ENCODE results near the gene SMG5. TPM values are rescaled to one million over a fixed set of nuclear protein-coding genes. Genes with fewer than 3 reads are reported as not detected.
"Not testable (repeated sequence)": the region's sequence is repeated elsewhere in the genome, so short reads cannot be mapped to it uniquely, and the experiment has no call there.

SMG5 gene
- total RNA-seq, result 70.6 and 71.5 TPM in 2 replicates

- intact Hi-C loops (cut with micrococcal nuclease), result loop anchor here (1.0 to 5.0 kb wide), 13 partner anchors 13 to 1010 kb away; partner anchors contain the start of genes CCT3, CLK2, GLMP and GON4L
Measured at GRCh38 chr1:156282479-156283222, at the start of gene SMG5. Gene SMG5, minus strand, starts transcription at chr1:156282825. Its CDS starts 145 bp downstream, at chr1:156282680.

GRCh38 chr1:156323179-156323578 lies 40.6 kb upstream of the SMG5 start:
- intact Hi-C loops (cut with micrococcal nuclease), result not testable (repeated sequence)

GRCh38 chr1:156320560-156320959 lies 37.9 kb upstream of the SMG5 start:
- intact Hi-C loops (cut with micrococcal nuclease), result no loop called here

GRCh38 chr1:156319664-156320063 lies 37.0 kb upstream of the SMG5 start:
- intact Hi-C loops (cut with micrococcal nuclease), result loop anchor here (1.0 to 2.0 kb wide), 3 partner anchors 94 to 229 kb away; no protein-coding TSS in a partner anchor

GRCh38 chr1:156316909-156317308 lies 34.3 kb upstream of the SMG5 start:
- intact Hi-C loops (cut with micrococcal nuclease), result no loop called here

GRCh38 chr1:156310962-156311361 lies 28.3 kb upstream of the SMG5 start:
- intact Hi-C loops (cut with micrococcal nuclease), result no loop called here

GRCh38 chr1:156308078-156308477 lies 25.5 kb upstream of the SMG5 start:
- intact Hi-C loops (cut with micrococcal nuclease), result no loop called here

- intact Hi-C loops (cut with micrococcal nuclease), result no loop called here
Measured at GRCh38 chr1:156305215-156305614, 22.6 kb upstream of the SMG5 start.

GRCh38 chr1:156303241-156303640 lies 20.6 kb upstream of the SMG5 start:
- intact Hi-C loops (cut with micrococcal nuclease), result no loop called here

- intact Hi-C loops (cut with micrococcal nuclease), result no loop called here
Measured at GRCh38 chr1:156298852-156299357, 16.3 kb upstream of the SMG5 start, which contains the start of gene VHLL. Gene VHLL, minus strand, starts transcription at chr1:156299307. Its CDS starts 118 bp downstream, at chr1:156299189.

GRCh38 chr1:156295391-156295947 lies 12.8 kb upstream of the SMG5 start, which contains the start of gene GLMP:
Gene GLMP, minus strand, starts transcription at chr1:156295679. Its CDS starts 34 bp downstream, at chr1:156295645.
- intact Hi-C loops (cut with micrococcal nuclease), result loop anchor here (1.0 kb wide), 2 partner anchors 12 to 43 kb away; partner anchors contain the start of genes CCT3 and TSACC

- intact Hi-C loops (cut with micrococcal nuclease), result no loop called here
Measured at GRCh38 chr1:156293895-156294294, 11.3 kb upstream of the SMG5 start.

GRCh38 chr1:156293098-156293434 lies 10.4 kb upstream of the SMG5 start:
- intact Hi-C loops (cut with micrococcal nuclease), result no loop called here

GRCh38 chr1:156291226-156292061 lies 8.8 kb upstream of the SMG5 start:
- intact Hi-C loops (cut with micrococcal nuclease), result no loop called here

- intact Hi-C loops (cut with micrococcal nuclease), result no loop called here
Measured at GRCh38 chr1:156289857-156290256, 7.2 kb upstream of the SMG5 start.

- intact Hi-C loops (cut with micrococcal nuclease), result no loop called here
Measured at GRCh38 chr1:156286061-156286460, 3.4 kb upstream of the SMG5 start.

- intact Hi-C loops (cut with micrococcal nuclease), result no loop called here
Measured at GRCh38 chr1:156285437-156285836, 2.8 kb upstream of the SMG5 start.

- intact Hi-C loops (cut with micrococcal nuclease), result loop anchor here (5.0 kb wide), 3 partner anchors 372 to 1012 kb away; partner anchors contain the start of genes CLK2 and RIT1
Measured at GRCh38 chr1:156284757-156285156, 2.1 kb upstream of the SMG5 start.

- intact Hi-C loops (cut with micrococcal nuclease), result loop anchor here (5.0 kb wide), 3 partner anchors 372 to 1012 kb away; partner anchors contain the start of genes CLK2 and RIT1
Measured at GRCh38 chr1:156284112-156284511, 1.5 kb upstream of the SMG5 start, which contains the start of gene TMEM79. Gene TMEM79, plus strand, starts transcription at chr1:156284325. Its CDS starts 902 bp downstream, at chr1:156285227.

- intact Hi-C loops (cut with micrococcal nuclease), result loop anchor here (1.0 to 5.0 kb wide), 8 partner anchors 12 to 1011 kb away; partner anchors contain the start of genes CLK2, GLMP, KHDC4 and RIT1
Measured at GRCh38 chr1:156283521-156283920, 896 bp upstream of the SMG5 start.

Measured in T-helper 1 cell treated with Interleukin-12 subunit alpha and Interleukin-12 subunit beta and Interleukin-4 antibody, amounts not matched to agents 30 ng/mL and 1 ng/mL, for 36 hours (primary cell).